ENCODE results near the gene HLA-DQA2. TPM values are rescaled to one million over a fixed set of nuclear protein-coding genes. Genes with fewer than 3 reads are reported as not detected.

Gene HLA-DQA2
- total RNA-seq = not detected

DNA sequence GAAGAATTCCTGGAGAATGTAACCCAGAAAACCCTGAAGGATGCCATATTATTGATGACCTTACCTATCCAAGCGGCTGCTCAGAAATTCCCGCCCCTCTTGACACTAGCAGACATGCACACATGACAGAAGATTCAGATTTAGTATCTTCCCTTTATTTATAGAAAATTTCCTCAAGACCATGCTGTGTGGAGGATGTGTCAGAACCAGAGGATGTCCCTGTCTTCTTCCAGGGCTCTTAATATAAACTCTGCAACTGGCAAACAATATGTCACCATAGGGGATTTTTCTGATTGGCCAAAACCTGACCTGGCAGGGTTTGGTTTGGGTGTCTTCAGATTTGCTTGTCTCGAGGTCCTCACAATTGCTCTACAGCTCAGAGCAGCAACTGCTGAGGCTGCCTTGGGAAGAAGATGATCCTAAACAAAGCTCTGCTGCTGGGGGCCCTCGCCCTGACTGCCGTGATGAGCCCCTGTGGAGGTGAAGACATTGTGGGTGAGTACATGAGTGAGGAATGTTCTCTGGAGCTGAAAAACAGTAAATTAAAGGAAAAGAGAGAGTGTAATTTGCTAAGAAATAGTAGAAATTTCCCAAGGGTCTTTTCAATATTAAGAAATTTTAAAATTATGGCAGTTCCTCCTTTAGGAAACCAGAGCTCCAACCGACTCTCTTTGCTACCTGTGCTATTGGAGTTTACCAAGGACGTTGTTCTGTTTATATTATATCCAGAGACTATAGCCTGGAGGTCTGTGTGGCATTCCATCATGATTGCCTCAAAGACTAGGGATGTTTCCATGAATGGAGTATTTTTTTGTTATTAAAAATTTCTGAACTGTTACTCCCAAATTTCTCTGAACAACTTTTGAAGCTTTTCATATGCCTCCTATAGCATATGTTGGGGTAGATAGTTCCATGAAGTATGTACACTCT is at the start of gene HLA-DQA2:
Gene HLA-DQA2, plus strand, starts transcription at position 361 of the 930 bp plus-strand sequence. Its CDS starts 53 bp downstream, at position 414.

DNA sequence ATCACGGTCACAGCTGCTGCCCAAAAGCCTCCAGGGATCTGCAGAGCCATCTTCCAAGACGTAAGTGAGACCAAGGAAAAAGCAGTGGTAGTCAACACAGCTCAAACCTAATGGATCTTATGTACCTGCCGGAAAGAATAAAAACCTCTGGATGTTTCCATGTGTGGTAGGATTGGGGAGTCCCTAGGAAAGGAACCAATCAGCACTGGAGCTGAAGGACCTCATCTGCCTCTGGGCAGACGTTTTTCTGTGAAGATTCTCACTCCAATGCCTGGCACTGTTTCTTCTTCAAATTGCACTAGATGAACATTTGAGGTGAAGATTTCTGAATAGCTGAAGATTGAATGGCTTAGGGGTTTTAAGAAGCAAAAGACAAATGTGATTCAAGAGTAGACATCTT is 22.2 kb downstream of the HLA-DQA2 start, which contains the start of gene HLA-DQB2:
Gene HLA-DQB2, minus strand, starts transcription at position 112 of the 400 bp plus-strand sequence. Its CDS starts 62 bp downstream, at position 50.

Small RNA genes lying within 50 kb of the gene (microRNA-seq; reads per million reads assigned to microRNA genes)
- gene MIR3135B (ENCODE audit: borderline microRNAs expressed, borderline replicate concordance) = not detected

Other genes starting within 250 kb of the HLA-DQA2 start
- 1 to 10 TPM; 2.9 to 3.7 TPM for gene HLA-DRB5, start 211.1 kb upstream of the HLA-DQA2 start, total RNA-seq
- gene HLA-DRB1, start 151.5 kb upstream of the HLA-DQA2 start, total RNA-seq = 10 to 100 TPM; 36.3 to 37.0 TPM
- 1 to 10 TPM; 6.1 to 8.8 TPM for gene HLA-DQA1, start 104.0 kb upstream of the HLA-DQA2 start, total RNA-seq
- 10 to 100 TPM; 40.9 to 45.0 TPM for gene HLA-DQB1, start 74.7 kb upstream of the HLA-DQA2 start, total RNA-seq
- not detected for gene HLA-DQB2, start 22.1 kb downstream of the HLA-DQA2 start, total RNA-seq
- gene HLA-DOB, start 75.6 kb downstream of the HLA-DQA2 start, total RNA-seq = 1 to 10 TPM; 1.4 to 2.2 TPM
- gene TAP2, start 97.3 kb downstream of the HLA-DQA2 start, total RNA-seq = 100 to 1,000 TPM; 170 TPM
- 100 to 1,000 TPM; 290 to 315 TPM for gene PSMB8, start 102.7 kb downstream of the HLA-DQA2 start, total RNA-seq
- 100 to 1,000 TPM; 346 to 366 TPM for gene TAP1, start 112.3 kb downstream of the HLA-DQA2 start, total RNA-seq
- gene PSMB9, start 112.8 kb downstream of the HLA-DQA2 start, total RNA-seq = 100 to 1,000 TPM; 264 to 271 TPM
- 1 to 10 TPM; 9.2 to 9.6 TPM for gene HLA-DMB, start 199.6 kb downstream of the HLA-DQA2 start, total RNA-seq
- 10 to 100 TPM; 23.9 to 26.2 TPM for gene HLA-DMA, start 211.7 kb downstream of the HLA-DQA2 start, total RNA-seq
- gene BRD2, start 227.2 kb downstream of the HLA-DQA2 start, total RNA-seq = 100 to 1,000 TPM; 272 to 275 TPM

Data from activated naive CD4-positive, alpha-beta T cell treated with anti-CD3 and anti-CD28 coated beads, Interleukin-2, amount 10 ng/mL, durations not matched to agents 5 hours and 36 hours (primary cell).